ENCODE results near the gene ARIH1.
A peak's percentile ranks its signal among the peaks of the same experiment; 100 is the strongest.

ARIH1 gene

DNA sequence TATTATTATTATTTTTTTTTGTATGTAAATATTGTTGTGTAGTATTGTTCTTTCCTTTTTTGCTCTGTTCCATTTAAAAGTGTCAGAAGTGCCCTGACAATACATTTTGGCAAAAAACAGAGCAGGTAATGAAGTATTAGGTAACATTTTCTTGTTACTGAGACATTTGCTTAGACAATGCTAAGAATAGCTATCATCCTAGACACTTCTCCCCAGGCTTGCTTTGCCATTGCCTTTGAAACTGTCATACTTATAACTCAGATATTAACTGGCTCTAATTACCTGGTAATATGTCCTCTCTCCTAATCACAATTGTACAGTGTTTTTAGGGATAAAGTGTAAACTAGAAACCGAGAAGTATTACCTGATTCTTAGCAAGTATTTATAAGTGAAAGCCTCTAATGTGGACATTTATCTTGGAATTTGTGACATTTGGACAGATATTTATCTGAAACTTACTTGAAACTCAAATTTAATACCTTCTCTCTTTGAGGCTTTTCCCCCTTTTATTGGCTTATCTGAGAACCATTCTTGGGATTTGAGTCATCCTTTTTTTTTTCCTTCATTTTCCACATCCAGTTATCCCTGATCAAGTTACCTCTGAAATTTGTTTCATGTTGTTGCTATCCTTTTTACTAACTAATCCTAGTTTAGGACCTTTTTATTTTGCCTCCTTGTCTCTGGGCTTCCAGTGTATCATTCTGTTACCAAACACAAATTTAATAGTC, 13.1 kb downstream of the ARIH1 start:
- Histone ChIP-seq H3K9ac (no peak overlapping the region), H3K4me1 (ENCODE audit: low read depth, poor library complexity, severe bottlenecking) (peaks cover 37% of the 10 kb centered on the region), H3K27ac (no peak overlapping the region), H3K4me2 (no peak overlapping the region; the same call in 1 of the 2 replicates), H3K36me3 (ENCODE audit: insufficient read depth) (no peaks in the 10 kb centered on the region), H3K4me3 (IDR thresholded peaks at IDR 0.05; ENCODE audit: insufficient read depth, low read depth, low read length) (no peak overlapping the region), H2AFZ (ENCODE audit: low read depth) (no peak overlapping the region), H4K20me1 (ENCODE audit: insufficient read depth) (peaks cover 22% of the 10 kb centered on the region), H3K27me3 (ENCODE audit: insufficient read depth, low read depth) (no peaks in the 10 kb centered on the region), H3K79me2 (ENCODE audit: insufficient read depth, low read depth) (peaks cover 97% of the 10 kb centered on the region)
- TF ChIP-seq, protein P1, sequence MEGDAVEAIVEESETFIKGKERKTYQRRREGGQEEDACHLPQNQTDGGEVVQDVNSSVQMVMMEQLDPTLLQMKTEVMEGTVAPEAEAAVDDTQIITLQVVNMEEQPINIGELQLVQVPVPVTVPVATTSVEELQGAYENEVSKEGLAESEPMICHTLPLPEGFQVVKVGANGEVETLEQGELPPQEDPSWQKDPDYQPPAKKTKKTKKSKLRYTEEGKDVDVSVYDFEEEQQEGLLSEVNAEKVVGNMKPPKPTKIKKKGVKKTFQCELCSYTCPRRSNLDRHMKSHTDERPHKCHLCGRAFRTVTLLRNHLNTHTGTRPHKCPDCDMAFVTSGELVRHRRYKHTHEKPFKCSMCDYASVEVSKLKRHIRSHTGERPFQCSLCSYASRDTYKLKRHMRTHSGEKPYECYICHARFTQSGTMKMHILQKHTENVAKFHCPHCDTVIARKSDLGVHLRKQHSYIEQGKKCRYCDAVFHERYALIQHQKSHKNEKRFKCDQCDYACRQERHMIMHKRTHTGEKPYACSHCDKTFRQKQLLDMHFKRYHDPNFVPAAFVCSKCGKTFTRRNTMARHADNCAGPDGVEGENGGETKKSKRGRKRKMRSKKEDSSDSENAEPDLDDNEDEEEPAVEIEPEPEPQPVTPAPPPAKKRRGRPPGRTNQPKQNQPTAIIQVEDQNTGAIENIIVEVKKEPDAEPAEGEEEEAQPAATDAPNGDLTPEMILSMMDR (conservative IDR thresholded peaks at IDR 0.05; ENCODE audit: low read depth, low read length) = no peak

- no peak overlapping the region for H3K9ac ChIP-seq
- no peak overlapping the region for H3K27ac ChIP-seq
- peaks cover 36% of the 10 kb centered on the region for H3K4me1 ChIP-seq (ENCODE audit: low read depth, poor library complexity, severe bottlenecking)
- peaks cover 23% of the 10 kb centered on the region for H4K20me1 ChIP-seq (ENCODE audit: insufficient read depth)
- H3K4me2 ChIP-seq = 0 out of 2 replicates have a peak overlapping the region, but pooled peaks have one; percentile 1
- no peak overlapping the region for H2AFZ ChIP-seq (ENCODE audit: low read depth)
- no peaks in the 10 kb centered on the region for H3K36me3 ChIP-seq (ENCODE audit: insufficient read depth)
- TF ChIP-seq, protein P1 (conservative IDR thresholded peaks at IDR 0.05; ENCODE audit: low read depth, low read length) = no peak
- peaks cover 97% of the 10 kb centered on the region for H3K79me2 ChIP-seq (ENCODE audit: insufficient read depth, low read depth)
- H3K27me3 ChIP-seq (ENCODE audit: insufficient read depth, low read depth) = no peaks in the 10 kb centered on the region
- no peak overlapping the region for H3K4me3 ChIP-seq (IDR thresholded peaks at IDR 0.05; ENCODE audit: insufficient read depth, low read depth, low read length)
Observed at GRCh38 chr15:72488558-72488957, 14.4 kb downstream of the ARIH1 start.

- peaks cover 46% of the 10 kb centered on the region for H3K4me1 ChIP-seq (ENCODE audit: low read depth, poor library complexity, severe bottlenecking)
- peaks cover 97% of the 10 kb centered on the region for H3K79me2 ChIP-seq (ENCODE audit: insufficient read depth, low read depth)
- H3K4me3 ChIP-seq (IDR thresholded peaks at IDR 0.05; ENCODE audit: insufficient read depth, low read depth, low read length) = no peak overlapping the region
- TF ChIP-seq, protein P1 (conservative IDR thresholded peaks at IDR 0.05; ENCODE audit: low read depth, low read length) = no peak
- H3K36me3 ChIP-seq (ENCODE audit: insufficient read depth) = no peaks in the 10 kb centered on the region
- no peaks in the 10 kb centered on the region for H3K27me3 ChIP-seq (ENCODE audit: insufficient read depth, low read depth)
- H3K4me2 ChIP-seq = no peak overlapping the region
- no peak overlapping the region for H2AFZ ChIP-seq (ENCODE audit: low read depth)
- peaks cover 29% of the 10 kb centered on the region for H4K20me1 ChIP-seq (ENCODE audit: insufficient read depth)
- H3K27ac ChIP-seq = no peak overlapping the region
- H3K9ac ChIP-seq = no peak overlapping the region
Observed at GRCh38 chr15:72489943-72490554, 15.9 kb downstream of the ARIH1 start.

GRCh38 chr15:72491768-72492167, 17.6 kb downstream of the ARIH1 start:
- H2AFZ ChIP-seq (ENCODE audit: low read depth) = no peak overlapping the region
- TF ChIP-seq, protein P1 (conservative IDR thresholded peaks at IDR 0.05; ENCODE audit: low read depth, low read length) = no peak
- H3K79me2 ChIP-seq (ENCODE audit: insufficient read depth, low read depth) = peaks cover 96% of the 10 kb centered on the region
- H3K4me2 ChIP-seq = no peak overlapping the region
- no peaks in the 10 kb centered on the region for H3K36me3 ChIP-seq (ENCODE audit: insufficient read depth)
- peaks cover 41% of the 10 kb centered on the region for H4K20me1 ChIP-seq (ENCODE audit: insufficient read depth)
- no peak overlapping the region for H3K9ac ChIP-seq
- H3K27me3 ChIP-seq (ENCODE audit: insufficient read depth, low read depth) = no peaks in the 10 kb centered on the region
- peaks cover 32% of the 10 kb centered on the region for H3K4me1 ChIP-seq (ENCODE audit: low read depth, poor library complexity, severe bottlenecking)
- H3K4me3 ChIP-seq (IDR thresholded peaks at IDR 0.05; ENCODE audit: insufficient read depth, low read depth, low read length) = no peak overlapping the region
- H3K27ac ChIP-seq = no peak overlapping the region
